HepG2 (cell line): ENCODE measurements around the gene PSMA7. TPM values are rescaled to one million over a fixed set of nuclear protein-coding genes. Genes with fewer than 3 reads are reported as not detected.
A peak's percentile ranks its signal among the peaks of the same experiment; 100 is the strongest.

Experiments used
- AGO2 ChIP-seq: fragments of 200-400 bp; formaldehyde crosslinking; optimal IDR thresholded peaks from 2 replicates; pipeline ENCODE3; 2017; ENCODE audit warnings: mild to moderate bottlenecking, low read depth, low read length, moderate library complexity
- ATAD3A ChIP-seq: sonication (generic); formaldehyde crosslinking; IDR thresholded peaks from 2 replicates; pipeline ENCODE4 v1.4.0; 2020; ENCODE audit warnings: missing genetic modification reagents
- BORCS8-MEF2B ChIP-seq: sonication (generic); formaldehyde crosslinking; IDR thresholded peaks from 2 replicates; pipeline ENCODE4 v1.8.0; 2022; ENCODE audit warnings: mild to moderate bottlenecking, missing genetic modification reagents
- CC2D1A ChIP-seq: sonication (generic); formaldehyde crosslinking; IDR thresholded peaks from 2 replicates; pipeline ENCODE4 v1.8.1; 2023; ENCODE audit warnings: mild to moderate bottlenecking, missing genetic modification reagents
- EP300 ChIP-seq, 3 experiments: sonication (generic) in 1 of 3; formaldehyde crosslinking in 1 of 3; IDR thresholded peaks; 2 replicates each; pipeline versions ENCODE4 v1.5.1 to v1.6.1; 2011 to 2020; ENCODE audit warnings: low read depth in 2 of 3, low read length in 2 of 3, borderline replicate concordance in 1 of 3, improper control_type of control experiment in 1 of 3, mild to moderate bottlenecking in 1 of 3, missing genetic modification reagents in 1 of 3, moderate library complexity in 1 of 3
- HNF1A ChIP-seq, 2 experiments: sonication (generic) in 1 of 2; formaldehyde crosslinking in 1 of 2; IDR thresholded peaks; 2 replicates each; pipeline versions ENCODE4 v1.4.0 to v1.6.1; 2016 to 2020; ENCODE audit warnings: borderline replicate concordance in 1 of 2, low read depth in 1 of 2, mild to moderate bottlenecking in 1 of 2, missing genetic modification reagents in 1 of 2
- MYNN ChIP-seq: sonication (generic); formaldehyde crosslinking; IDR thresholded peaks from 2 replicates; pipeline ENCODE4 v1.4.0; 2020; ENCODE audit warnings: mild to moderate bottlenecking, low read depth, missing genetic modification reagents
- SOX5 ChIP-seq: IDR thresholded peaks from 2 replicates; pipeline ENCODE4 v1.6.1; 2016; ENCODE audit warnings: borderline replicate concordance
- ZBTB21 ChIP-seq: sonication (generic); formaldehyde crosslinking; IDR thresholded peaks from 2 replicates; pipeline ENCODE4 v1.4.0; 2020; ENCODE audit warnings: missing genetic modification reagents
- ZBTB40 ChIP-seq, 2 experiments: fragments of 450-650 bp in 1 of 2; sonication (generic) in 1 of 2; formaldehyde crosslinking in 1 of 2; IDR thresholded peaks; 2 replicates each; pipeline versions ENCODE4 v1.6.1 to v1.8.0; 2016 to 2022; ENCODE audit warnings: antibody characterized with exemption in 1 of 2, mild to moderate bottlenecking in 1 of 2, missing genetic modification reagents in 1 of 2
- ZFAT ChIP-seq: sonication (generic); formaldehyde crosslinking; conservative IDR thresholded peaks from 2 replicates; pipeline ENCODE4 v1.8.1; 2023; ENCODE audit warnings: missing genetic modification reagents, inconsistent platforms
- ZNF12 ChIP-seq: sonication (generic); formaldehyde crosslinking; IDR thresholded peaks from 2 replicates; pipeline ENCODE4 v1.5.0; 2020; ENCODE audit warnings: missing genetic modification reagents
- ZNF772 ChIP-seq: sonication (generic); formaldehyde crosslinking; IDR thresholded peaks from 2 replicates; pipeline ENCODE4 v1.5.0; 2020; ENCODE audit warnings: mild to moderate bottlenecking, missing genetic modification reagents
- ZSCAN22 ChIP-seq: sonication (generic); formaldehyde crosslinking; IDR thresholded peaks from 2 replicates; pipeline ENCODE4 v1.4.0; 2020; ENCODE audit warnings: mild to moderate bottlenecking, missing genetic modification reagents
- polyA plus RNA-seq, 8 experiments: library from polyadenylated mRNA; depleted of rRNA in 3 of 8; stranded (reverse) in 7 of 8; unstranded in 1 of 8; fragments of >200 nt; fragmentation: Illumina TruSeq in 4 of 8; extraction: Trizol in 4 of 8; gene quantifications; 2 replicates each; pipeline versions ENCODE4 v1.2.1 to v1.2.3, GENCODE V29; 2011 to 2016; ENCODE audit warnings: low read depth in 4 of 8, missing spikeins in 1 of 8, mixed read lengths in 1 of 8; ENCODE audit not compliant: insufficient read depth in 1 of 8
- total RNA-seq, 5 experiments: library from RNA; depleted of rRNA; stranded (reverse); fragments of >200 nt; fragmentation: Illumina TruSeq; extraction: Trizol; gene quantifications; 2 replicates each; pipeline ENCODE4 v1.2.3, GENCODE V29; 2016; ENCODE audit warnings: low read depth in 1 of 5

PSMA7 gene
- total and polyA plus RNA-seq, 2 of the 13 experiments (the other 11 are each of a cell fraction or from before 2014, with no cell fraction given), result 531 to 631 TPM

GRCh38 chr20:62155428-62156253 is 12.4 kb upstream of the PSMA7 start (continued):
- TF ChIP-seq ZBTB40 (IDR thresholded peaks at IDR 0.05), result no peak
- no peak for TF ChIP-seq ZBTB40 (CRISPR knock-in tag; IDR thresholded peaks at IDR 0.05)
- no peak for TF ChIP-seq MYNN (CRISPR knock-in tag)
- no peak for TF ChIP-seq CC2D1A (CRISPR knock-in tag)
- TF ChIP-seq EP300 (IDR thresholded peaks at IDR 0.05; ENCODE audit: low read depth in 2 of 2, low read length in 2 of 2), result peak in 1 of 2 experiments; percentile 78; a peak in 1 of 4 replicates
- no peak for TF ChIP-seq EP300 (CRISPR knock-in tag; IDR thresholded peaks at IDR 0.05; ENCODE audit: borderline replicate concordance)
- no peak for TF ChIP-seq ZSCAN22 (CRISPR knock-in tag)
- no peak for TF ChIP-seq ZFAT (CRISPR knock-in tag)
- TF ChIP-seq ATAD3A, result no peak
- no peak for TF ChIP-seq HNF1A (IDR thresholded peaks at IDR 0.05; ENCODE audit: low read depth)
- peak; percentile 48; the same call in 1 of the 2 replicates for TF ChIP-seq HNF1A (CRISPR knock-in tag; IDR thresholded peaks at IDR 0.05; ENCODE audit: borderline replicate concordance)
- TF ChIP-seq SOX5 (CRISPR knock-in tag), result peak; percentile 66; the same call in 1 of the 2 replicates
- no peak for TF ChIP-seq BORCS8-MEF2B (CRISPR knock-in tag)
- TF ChIP-seq ZNF772 (CRISPR knock-in tag), result peak; percentile 60; the same call in 1 of the 2 replicates
- TF ChIP-seq AGO2, result no peak
- TF ChIP-seq ZNF12 (CRISPR knock-in tag), result no peak
- no peak for TF ChIP-seq ZBTB21 (CRISPR knock-in tag)
